Fibroblast of lung (primary cell): ENCODE results near the gene TMEM135.

Experiments
- CTCF ChIP-seq, 2 donors: IDR thresholded peaks in 1 of 2; conservative IDR thresholded peaks in 1 of 2; 1 replicate in 1 of 2; 2 replicates in 1 of 2; pipeline ENCODE4 v1.5.1; 2011 to 2012; ENCODE audit warnings: low read length in 2 of 2, control low read depth in 1 of 2, inconsistent platforms in 1 of 2, low read depth in 1 of 2, mild to moderate bottlenecking in 1 of 2
- EZH2 ChIP-seq: IDR thresholded peaks from 2 replicates; pipeline ENCODE4 v1.5.1; 2012; ENCODE audit warnings: low read length, control low read depth, mild to moderate bottlenecking; ENCODE audit errors: missing control alignments

GRCh38 chr11:87150936-87151335 lies 113.2 kb downstream of the TMEM135 start:
- TF ChIP-seq CTCF (conservative IDR thresholded peaks at IDR 0.05 in 1 of 2, IDR thresholded peaks at IDR 0.05 in 1 of 2; ENCODE audit: low read depth in 1 of 2, low read length in 2 of 2) (no peak), EZH2 (no peak)
